ENCODE data around the gene TBC1D25. TPM values are rescaled to one million over a fixed set of nuclear protein-coding genes. Genes with fewer than 3 reads are reported as not detected.
"Not testable (repeated sequence)": the region's sequence is repeated elsewhere in the genome, so short reads cannot be mapped to it uniquely, and the experiment has no call there.

TBC1D25 gene
- total RNA-seq, 1 donor from 2014 or later, result 14.6 TPM

- no peaks in the 10 kb centered on the region for H3K9me3 ChIP-seq
- H3K36me3 ChIP-seq, result no peaks in the 10 kb centered on the region
- intact Hi-C loops (cut with DNase I), result no loop called here
- ATAC-seq, result no peak
- H3K4me3 ChIP-seq, result peak overlapping the region; percentile 56
- peak overlapping the region; percentile 70 for H3K27ac ChIP-seq
- H3K4me1 ChIP-seq, result no peaks in the 10 kb centered on the region
- H3K27me3 ChIP-seq, result no peaks in the 10 kb centered on the region
- TF ChIP-seq CTCF (IDR thresholded peaks at IDR 0.05), result no peak
- DNase-seq, result no peak
Measured at GRCh38 chrX:48522291-48522690, 17.2 kb upstream of the TBC1D25 start.

DNA sequence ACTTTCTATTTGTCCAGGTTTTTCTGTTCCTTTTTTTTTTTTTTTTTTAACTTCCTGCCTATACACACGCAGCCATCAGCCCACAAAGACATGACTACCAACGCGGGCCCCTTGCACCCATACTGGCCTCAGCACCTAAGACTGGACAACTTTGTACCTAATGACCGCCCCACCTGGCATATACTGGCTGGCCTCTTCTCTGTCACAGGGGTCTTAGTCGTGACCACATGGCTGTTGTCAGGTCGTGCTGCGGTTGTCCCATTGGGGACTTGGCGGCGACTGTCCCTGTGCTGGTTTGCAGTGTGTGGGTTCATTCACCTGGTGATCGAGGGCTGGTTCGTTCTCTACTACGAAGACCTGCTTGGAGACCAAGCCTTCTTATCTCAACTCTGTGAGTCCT, 15.8 kb upstream of the TBC1D25 start:
- H3K4me3 ChIP-seq, result no peak overlapping the region
- no peak overlapping the region for H3K27ac ChIP-seq
- no peaks in the 10 kb centered on the region for H3K9me3 ChIP-seq
- no peaks in the 10 kb centered on the region for H3K27me3 ChIP-seq
- no peaks in the 10 kb centered on the region for H3K4me1 ChIP-seq
- intact Hi-C loops (cut with DNase I), result no loop called here
- no peaks in the 10 kb centered on the region for H3K36me3 ChIP-seq
- no peak for DNase-seq
- TF ChIP-seq CTCF (IDR thresholded peaks at IDR 0.05), result no peak
- no peak for ATAC-seq

DNA sequence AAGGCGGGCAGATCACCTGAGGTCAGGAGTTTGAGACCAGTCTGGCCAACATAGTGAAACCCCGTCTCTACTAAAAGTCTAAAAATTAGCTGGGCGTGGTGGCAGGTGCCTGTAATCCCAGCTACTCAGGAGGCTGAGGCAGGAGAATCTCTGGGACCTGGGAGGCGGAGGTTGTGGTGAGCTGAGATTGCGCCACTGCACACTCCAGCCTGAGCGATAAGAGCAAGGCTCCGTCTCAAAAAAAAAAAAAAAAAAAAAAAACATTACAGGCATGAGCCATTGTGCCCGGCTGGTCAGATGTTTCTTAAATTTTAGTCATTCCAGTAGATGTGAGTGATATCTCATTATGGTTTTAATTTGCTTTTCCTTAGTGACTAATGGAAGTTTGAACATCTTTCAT, 13.7 kb upstream of the TBC1D25 start:
- H3K27ac ChIP-seq; DNase-seq; intact Hi-C loops (cut with DNase I); ATAC-seq; H3K9me3 ChIP-seq; H3K4me1 ChIP-seq; H3K4me3 ChIP-seq; H3K27me3 ChIP-seq; H3K36me3 ChIP-seq: not testable (repeated sequence)

GRCh38 chrX:48530736-48531135, 8.8 kb upstream of the TBC1D25 start:
- intact Hi-C loops (cut with DNase I), result no loop called here
- Histone ChIP-seq H3K27ac (no peak overlapping the region), H3K27me3 (no peaks in the 10 kb centered on the region), H3K4me3 (no peak overlapping the region), H3K4me1 (no peaks in the 10 kb centered on the region), H3K36me3 (no peaks in the 10 kb centered on the region), H3K9me3 (no peaks in the 10 kb centered on the region)
- no peak for TF ChIP-seq CTCF (IDR thresholded peaks at IDR 0.05)
- no peak for ATAC-seq
- no peak for DNase-seq

GRCh38 chrX:48531358-48531959, 8.1 kb upstream of the TBC1D25 start:
- peak; percentile 59 for ATAC-seq
- no peak for TF ChIP-seq CTCF (IDR thresholded peaks at IDR 0.05)
- DNase-seq, result no peak
- no peaks in the 10 kb centered on the region for H3K4me1 ChIP-seq
- no peaks in the 10 kb centered on the region for H3K27me3 ChIP-seq
- H3K9me3 ChIP-seq, result no peaks in the 10 kb centered on the region
- intact Hi-C loops (cut with DNase I), result no loop called here
- no peaks in the 10 kb centered on the region for H3K36me3 ChIP-seq
- peak overlapping the region; percentile 30 for H3K27ac ChIP-seq
- H3K4me3 ChIP-seq, result no peak overlapping the region

GRCh38 chrX:48532161-48532560, 7.4 kb upstream of the TBC1D25 start:
- intact Hi-C loops (cut with DNase I), result no loop called here
- Histone ChIP-seq H3K27ac (peak overlapping the region; percentile 30), H3K36me3 (no peaks in the 10 kb centered on the region), H3K4me3 (no peak overlapping the region), H3K27me3 (no peaks in the 10 kb centered on the region), H3K4me1 (no peaks in the 10 kb centered on the region), H3K9me3 (no peaks in the 10 kb centered on the region)
- DNase-seq (no peak), ATAC-seq (no peak)
- no peak for TF ChIP-seq CTCF (IDR thresholded peaks at IDR 0.05)

Data from upper lobe of right lung (tissue), 1 donor.